Measurements from ENCODE around the gene CERS6. TPM values are rescaled to one million over a fixed set of nuclear protein-coding genes. Genes with fewer than 3 reads are reported as not detected.
A peak's percentile ranks its signal among the peaks of the same experiment; 100 is the strongest.

The CERS6 gene
- total and polyA plus RNA-seq, 12 donors, result 5.0 to 110 (median 29.6) TPM

DNA sequence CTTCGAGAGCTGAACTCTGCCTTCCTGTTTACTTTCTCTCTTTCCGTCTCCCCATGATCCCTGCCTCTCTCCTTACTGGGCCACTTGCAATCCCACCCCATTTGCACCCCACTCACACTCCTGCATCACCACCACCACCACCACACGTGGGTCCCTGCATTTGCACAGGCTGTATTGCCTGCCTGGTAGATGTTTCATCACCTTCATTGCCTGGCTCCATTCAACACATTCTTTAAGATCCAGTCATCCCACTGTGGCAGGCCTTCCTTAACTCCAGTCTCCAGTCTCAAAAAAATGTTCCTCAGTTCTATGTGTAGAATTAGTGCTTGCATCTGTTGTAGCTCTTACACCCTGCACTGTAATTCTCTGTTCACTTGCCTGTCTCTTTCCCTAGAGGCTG, 360.3 kb downstream of the CERS6 start:
- DNase-seq, result peak in 4 of 7 donors; percentile 24 to 50 (median 36)
- no peak overlapping the region for H3K4me3 ChIP-seq
- no peaks in the 10 kb centered on the region for H3K36me3 ChIP-seq (replicated peaks in 1 of 2)
- peaks cover 8 to 18% of the 10 kb centered on the region in 2 donors for H3K4me1 ChIP-seq (replicated peaks in 1 of 2)
- WGBS, 4 donors, result 44 to 65% (median 50%) methylated on average over 3 of the region's 3 CpGs
- intact Hi-C loops (cut with DNase I), result no loop called here
- no peaks in the 10 kb centered on the region for H3K27me3 ChIP-seq
- TF ChIP-seq POLR2A (IDR thresholded peaks at IDR 0.05), result no peak
- TF ChIP-seq, protein P1, sequence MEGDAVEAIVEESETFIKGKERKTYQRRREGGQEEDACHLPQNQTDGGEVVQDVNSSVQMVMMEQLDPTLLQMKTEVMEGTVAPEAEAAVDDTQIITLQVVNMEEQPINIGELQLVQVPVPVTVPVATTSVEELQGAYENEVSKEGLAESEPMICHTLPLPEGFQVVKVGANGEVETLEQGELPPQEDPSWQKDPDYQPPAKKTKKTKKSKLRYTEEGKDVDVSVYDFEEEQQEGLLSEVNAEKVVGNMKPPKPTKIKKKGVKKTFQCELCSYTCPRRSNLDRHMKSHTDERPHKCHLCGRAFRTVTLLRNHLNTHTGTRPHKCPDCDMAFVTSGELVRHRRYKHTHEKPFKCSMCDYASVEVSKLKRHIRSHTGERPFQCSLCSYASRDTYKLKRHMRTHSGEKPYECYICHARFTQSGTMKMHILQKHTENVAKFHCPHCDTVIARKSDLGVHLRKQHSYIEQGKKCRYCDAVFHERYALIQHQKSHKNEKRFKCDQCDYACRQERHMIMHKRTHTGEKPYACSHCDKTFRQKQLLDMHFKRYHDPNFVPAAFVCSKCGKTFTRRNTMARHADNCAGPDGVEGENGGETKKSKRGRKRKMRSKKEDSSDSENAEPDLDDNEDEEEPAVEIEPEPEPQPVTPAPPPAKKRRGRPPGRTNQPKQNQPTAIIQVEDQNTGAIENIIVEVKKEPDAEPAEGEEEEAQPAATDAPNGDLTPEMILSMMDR (IDR thresholded peaks at IDR 0.05), result no peak
- no peak overlapping the region for H3K27ac ChIP-seq
- no peaks in the 10 kb centered on the region for H3K9me3 ChIP-seq (replicated peaks in 1 of 3)

DNA sequence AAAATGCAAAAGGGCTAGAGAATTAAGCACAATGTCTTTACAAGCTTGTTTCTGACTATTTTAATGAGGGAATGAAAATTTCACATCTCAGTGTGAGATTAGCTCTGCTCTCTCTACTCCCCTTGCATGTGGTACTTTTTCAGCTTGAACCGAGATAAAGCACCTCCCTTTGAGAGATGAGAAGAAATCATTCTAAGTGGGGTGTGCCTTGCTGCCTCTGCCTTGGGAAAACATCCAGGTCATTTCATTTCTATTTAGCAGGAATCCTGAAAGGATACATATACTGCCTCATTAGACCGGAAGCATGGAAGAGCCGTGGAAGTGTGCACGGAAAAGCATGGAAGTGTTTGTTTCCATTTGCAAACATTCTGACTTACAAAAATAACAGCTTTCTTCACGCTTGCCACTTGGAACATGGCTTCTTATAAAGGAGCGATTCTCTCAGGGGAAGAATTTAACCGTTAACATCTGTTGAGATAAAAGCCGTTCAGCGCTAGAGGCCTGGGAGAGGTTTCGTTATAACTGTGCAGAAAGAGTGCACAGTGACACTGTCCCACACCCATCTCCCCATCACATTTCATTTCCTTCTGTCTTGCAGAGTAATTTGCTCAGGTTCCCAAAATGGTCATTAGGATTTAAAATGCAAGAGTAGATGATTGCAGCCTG, 363.1 kb downstream of the CERS6 start:
- 59 to 75% (median 65%) methylated on average over 10 of the region's 10 CpGs for WGBS, 4 donors
- no peaks in the 10 kb centered on the region for H3K36me3 ChIP-seq (replicated peaks in 1 of 2)
- H3K4me1 ChIP-seq (replicated peaks in 1 of 2), result no peaks in the 10 kb centered on the region
- no peak for DNase-seq
- H3K27me3 ChIP-seq, result no peaks in the 10 kb centered on the region
- intact Hi-C loops (cut with DNase I), result no loop called here
- no peak for TF ChIP-seq POLR2A (IDR thresholded peaks at IDR 0.05)
- TF ChIP-seq, protein P1 (IDR thresholded peaks at IDR 0.05), result no peak
- no peak overlapping the region for H3K27ac ChIP-seq
- H3K9me3 ChIP-seq (replicated peaks in 1 of 3), result no peaks in the 10 kb centered on the region
- H3K4me3 ChIP-seq, result no peak overlapping the region

DNA sequence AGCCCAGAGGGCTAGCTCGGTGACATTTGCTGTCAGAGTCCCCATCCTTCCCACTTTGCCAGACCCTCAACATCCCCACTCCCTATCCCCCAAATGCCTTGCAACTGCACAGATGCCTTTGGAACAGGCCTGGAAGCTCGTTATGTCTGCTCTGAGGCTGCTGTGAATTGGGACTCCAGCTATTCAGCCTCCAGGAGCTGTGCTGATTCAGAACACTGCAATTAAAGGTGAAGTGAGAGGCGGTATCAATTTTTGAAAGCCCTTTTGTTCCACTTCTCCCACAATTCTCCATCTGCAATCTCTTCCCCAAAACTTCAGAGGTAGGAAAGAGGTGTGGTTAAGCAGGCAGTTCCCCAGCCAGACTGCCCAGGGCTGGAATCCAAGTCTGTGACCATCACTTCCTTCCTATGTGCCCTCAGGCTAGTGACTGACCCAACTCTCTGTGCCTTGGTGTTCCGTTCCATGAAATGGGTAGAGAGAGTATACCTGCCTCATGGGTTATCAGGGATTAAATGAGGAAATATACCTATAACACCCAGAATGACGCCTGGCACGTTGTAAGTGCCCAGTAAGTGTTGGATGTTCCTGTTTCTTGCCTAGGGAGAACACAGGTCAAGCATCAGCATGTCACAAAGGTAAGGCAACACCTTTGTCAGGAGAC, 363.9 kb downstream of the CERS6 start:
- no peak overlapping the region for H3K27ac ChIP-seq
- TF ChIP-seq, protein P1 (IDR thresholded peaks at IDR 0.05), result no peak
- TF ChIP-seq POLR2A (IDR thresholded peaks at IDR 0.05), result no peak
- WGBS, 4 donors, result 86 to 92% (median 90%) methylated on average over 6 of the region's 6 CpGs
- no peaks in the 10 kb centered on the region for H3K4me1 ChIP-seq (replicated peaks in 1 of 2)
- intact Hi-C loops (cut with DNase I), result no loop called here
- DNase-seq, result no peak
- H3K4me3 ChIP-seq, result no peak overlapping the region
- no peaks in the 10 kb centered on the region for H3K36me3 ChIP-seq (replicated peaks in 1 of 2)
- no peaks in the 10 kb centered on the region for H3K9me3 ChIP-seq (replicated peaks in 1 of 3)
- no peaks in the 10 kb centered on the region for H3K27me3 ChIP-seq

DNA sequence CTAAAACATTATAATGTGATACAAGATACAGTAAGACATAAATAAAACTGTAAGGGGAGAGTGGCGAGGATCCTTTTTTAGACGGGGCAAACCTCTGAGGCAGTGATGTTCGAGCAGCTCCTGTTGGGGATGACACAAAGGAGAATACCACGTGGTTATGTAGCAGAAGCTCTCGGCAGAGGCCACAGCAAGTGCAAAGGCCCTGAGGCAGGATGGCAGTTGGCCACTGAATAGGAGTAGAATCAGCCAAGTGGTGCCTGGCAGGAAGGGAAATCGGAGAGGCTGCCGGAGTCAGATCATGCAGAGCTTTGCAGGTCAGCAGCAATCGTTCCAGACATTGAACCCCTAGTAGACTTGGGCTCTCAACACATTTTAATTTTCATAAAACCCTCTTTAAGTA, 365.5 kb downstream of the CERS6 start:
- 90 to 93% (median 92%) methylated on average over 8 of the region's 8 CpGs for WGBS, 4 donors
- Histone ChIP-seq H3K27me3 (no peaks in the 10 kb centered on the region), H3K4me1 (replicated peaks in 1 of 2) (peaks cover 0 to 9% of the 10 kb centered on the region in 2 donors), H3K9me3 (replicated peaks in 1 of 3) (no peaks in the 10 kb centered on the region), H3K4me3 (no peak overlapping the region), H3K36me3 (replicated peaks in 1 of 2) (no peaks in the 10 kb centered on the region), H3K27ac (no peak overlapping the region)
- no peak for DNase-seq
- TF ChIP-seq POLR2A (IDR thresholded peaks at IDR 0.05), result no peak
- TF ChIP-seq, protein P1 (IDR thresholded peaks at IDR 0.05), result no peak
- intact Hi-C loops (cut with DNase I), result no loop called here
